MCF 10A (cell line): ENCODE results near the gene WNK1. TPM values are rescaled to one million over a fixed set of nuclear protein-coding genes. Genes with fewer than 3 reads are reported as not detected.

Source experiments
- BruUV-seq: library from RNA; stranded (reverse); fragments of 400-500 nt; replicated peaks from 2 replicates; lab custom pipeline; 2021; lab: Mats Ljungman, UMichigan
- CTCF ChIA-PET: fragments of 300-600 bp; sonication (Branson Sonifier 250); formaldehyde crosslinking; extraction: SDS; loops from one replicate; lab custom pipeline; 2021; ENCODE audit warnings: antibody characterized with exemption, inconsistent platforms; lab: Yijun Ruan, JAX
- POLR2A ChIA-PET: fragments of 300-600, 350-650 bp; sonication (Branson Sonifier 250); formaldehyde crosslinking; extraction: SDS; loops from one replicate; lab custom pipeline; 2020; ENCODE audit warnings: antibody characterized with exemption, inconsistent platforms; lab: Yijun Ruan, JAX
- DNase-seq: peaks from one replicate; pipeline ENCODE4 v3.0.0-alpha.2; 2018; ENCODE audit not compliant: unreplicated experiment
- H3K27ac Mint-ChIP-seq: one replicate; pipeline ENCODE4 v1.8.0; 2022; ENCODE audit warnings: mild to moderate bottlenecking, low read depth, mixed read lengths; ENCODE audit not compliant: unreplicated experiment
- H3K27me3 Mint-ChIP-seq: one replicate; pipeline ENCODE4 v1.8.0; 2022; ENCODE audit warnings: mixed read lengths; ENCODE audit not compliant: insufficient read depth, unreplicated experiment
- H3K36me3 Mint-ChIP-seq: one replicate; pipeline ENCODE4 v1.8.0; 2022; ENCODE audit warnings: mild to moderate bottlenecking, moderate library complexity, mixed read lengths; ENCODE audit not compliant: insufficient read depth, unreplicated experiment
- H3K4me1 Mint-ChIP-seq: one replicate; pipeline ENCODE4 v1.8.0; 2022; ENCODE audit warnings: mixed read lengths; ENCODE audit not compliant: insufficient read depth, unreplicated experiment
- H3K4me3 Mint-ChIP-seq: one replicate; pipeline ENCODE4 v1.8.0; 2022; ENCODE audit warnings: mild to moderate bottlenecking, moderate library complexity, mixed read lengths; ENCODE audit not compliant: unreplicated experiment
- H3K9me3 Mint-ChIP-seq: one replicate; pipeline ENCODE4 v1.8.0; 2022; ENCODE audit warnings: mixed read lengths; ENCODE audit not compliant: unreplicated experiment
- CTCF ChIP-seq: fragments of 200-600 bp; IDR thresholded peaks from one replicate; pipeline ENCODE4 v1.8.0; 2022; ENCODE audit warnings: antibody characterized with exemption, mild to moderate bottlenecking; ENCODE audit not compliant: unreplicated experiment
- intact Hi-C: fragments of 100-400 bp; cut with micrococcal nuclease; formaldehyde crosslinking; loops from 2 replicates; pipeline ENCODE4 v1.14.1; 2022
- total RNA-seq: library from RNA; stranded (reverse); gene quantifications from 2 replicates; pipeline ENCODE4 v1.2.3, GENCODE V29; 2022

The WNK1 gene
- total RNA-seq, 1 experiment from 2014 or later = 139 TPM

DNA sequence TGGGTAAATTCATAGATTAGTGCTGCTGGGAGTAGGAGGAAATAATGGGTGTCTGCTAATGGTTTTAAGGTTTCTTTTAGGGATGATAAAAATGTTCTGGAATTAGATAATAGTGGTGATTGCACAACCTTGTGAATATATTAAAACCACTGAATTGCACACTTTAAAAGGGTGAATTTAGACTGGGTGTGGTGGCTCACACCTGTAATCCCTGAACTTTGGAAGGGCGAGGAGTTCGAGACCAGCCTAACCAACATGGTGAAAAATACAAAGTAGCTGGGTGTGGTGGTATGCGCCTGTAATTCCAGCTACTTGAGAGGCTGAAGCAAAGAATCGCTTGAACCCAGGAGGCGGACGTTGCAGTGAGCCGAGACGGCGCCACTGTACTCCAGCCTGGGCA is 195.9 kb downstream of the WNK1 start:
- intact Hi-C loops = loop anchor here (2.0 to 5.0 kb wide), 3 partner anchors 43 to 659 kb away; partner anchors contain the start of gene ERC1
- Mint-ChIP-seq H3K4me3 (peak overlapping the region; percentile 96), H3K4me1 (peaks cover 19% of the 10 kb centered on the region), H3K27me3 (no peaks in the 10 kb centered on the region), H3K27ac (peak overlapping the region; percentile 86), H3K36me3 (peaks cover 24% of the 10 kb centered on the region), H3K9me3 (no peaks in the 10 kb centered on the region)
- DNase-seq = no peak
- no peak for TF ChIP-seq CTCF
- CTCF ChIA-PET = interaction anchor here (0.7 to 2.2 kb wide), 4 partner anchors 44 to 378 kb away, joined by 3 to 17 read pairs (median 10); no protein-coding TSS in a partner anchor
- BruUV-seq = no TSS peak
- POLR2A ChIA-PET = interaction anchor here (0.6 to 4.6 kb wide), 18 partner anchors 7 to 645 kb away, joined by 3 to 59 read pairs (median 6); partner anchors contain the start of genes ERC1 and WNK1

- ChIA-PET CTCF (interaction anchor here (0.6 to 2.2 kb wide), 23 partner anchors 12 to 1047 kb away, joined by 3 to 17 read pairs (median 3); no protein-coding TSS in a partner anchor), POLR2A (interaction anchor here (0.6 to 4.6 kb wide), 37 partner anchors 9 to 681 kb away, joined by 3 to 59 read pairs (median 5); partner anchors contain the start of genes ERC1 and WNK1)
- TSS peak; percentile 21 for BruUV-seq
- intact Hi-C loops = loop anchor here (1.0 to 5.0 kb wide), 6 partner anchors 41 to 658 kb away; partner anchors contain the start of genes ERC1 and WNK1
- peak; percentile 98 for DNase-seq
- Mint-ChIP-seq H3K36me3 (peaks cover 10% of the 10 kb centered on the region), H3K27me3 (no peaks in the 10 kb centered on the region), H3K4me1 (peaks cover 26% of the 10 kb centered on the region), H3K9me3 (no peaks in the 10 kb centered on the region), H3K4me3 (peak within 1 kb of the TSS; percentile 96), H3K27ac (peak within 1 kb of the TSS; percentile 86)
- TF ChIP-seq CTCF = peak; percentile 92
Observed at GRCh38 chr12:949453-950191, 197.2 kb downstream of the WNK1 start, which contains the start of gene RAD52. Gene RAD52, minus strand, starts transcription at chr12:949694. Its CDS starts 16,636 bp downstream, at chr12:933058.

DNA sequence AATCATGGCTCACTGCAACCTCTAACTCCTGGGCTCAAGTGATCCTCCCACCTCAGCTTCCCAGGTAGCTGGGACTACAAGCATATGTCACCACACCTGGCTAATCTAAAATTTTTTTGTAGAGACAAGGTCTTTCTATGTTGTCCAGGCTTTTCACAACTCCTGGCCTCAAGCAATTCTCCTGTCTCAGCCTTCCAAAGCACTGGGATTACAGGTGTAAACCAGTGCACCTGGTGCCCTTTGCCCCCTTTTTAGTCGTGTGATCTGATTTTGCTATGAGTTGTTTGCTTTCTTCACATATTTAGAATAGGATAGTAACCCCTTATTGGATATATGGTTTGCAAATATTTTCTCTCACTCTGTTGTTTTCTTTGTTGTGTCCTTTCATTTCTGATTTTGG is 198.8 kb downstream of the WNK1 start:
- TF ChIP-seq CTCF = no peak
- Mint-ChIP-seq H3K27me3 (no peaks in the 10 kb centered on the region), H3K36me3 (peaks cover 1% of the 10 kb centered on the region), H3K9me3 (no peaks in the 10 kb centered on the region), H3K4me3 (no peak overlapping the region), H3K27ac (no peak overlapping the region), H3K4me1 (peaks cover 20% of the 10 kb centered on the region)
- POLR2A ChIA-PET = interaction anchor here (0.6 to 4.6 kb wide), 5 partner anchors 17 to 201 kb away, joined by 3 to 59 read pairs (median 4); partner anchors contain the start of genes ERC1 and WNK1
- BruUV-seq = no TSS peak
- no peak for DNase-seq
- intact Hi-C loops = no loop called here
- CTCF ChIA-PET = interaction anchor here (0.6 to 1.8 kb wide), 10 partner anchors 30 to 382 kb away, joined by 3 to 9 read pairs (median 4); no protein-coding TSS in a partner anchor

DNA sequence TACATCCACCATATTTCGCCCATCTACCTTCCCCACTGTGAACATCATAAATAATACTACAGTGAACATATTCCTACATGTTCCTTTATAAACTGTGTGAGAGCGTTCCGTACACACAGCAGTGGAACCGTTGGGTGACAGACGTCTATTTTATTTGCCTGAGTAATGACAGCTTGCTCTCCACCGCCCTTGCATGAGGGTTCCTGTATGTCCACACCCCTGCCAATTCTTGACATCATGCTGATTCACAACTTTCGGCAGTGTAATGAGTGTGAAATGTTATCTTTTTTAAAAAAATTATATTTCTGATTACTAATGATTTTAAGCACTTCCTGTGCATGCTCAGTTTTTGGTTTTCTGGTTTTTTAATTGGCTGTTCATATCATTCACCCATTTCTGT is 201.4 kb downstream of the WNK1 start:
- TF ChIP-seq CTCF = no peak
- no peak overlapping the region for H3K27ac Mint-ChIP-seq
- DNase-seq = peak; percentile 52

More for the DNA sequence above, 201.4 kb downstream of the WNK1 start:
- no TSS peak for BruUV-seq
- Mint-ChIP-seq H3K4me1 (peaks cover 7% of the 10 kb centered on the region), H3K4me3 (no peak overlapping the region), H3K27me3 (no peaks in the 10 kb centered on the region), H3K9me3 (no peaks in the 10 kb centered on the region), H3K36me3 (no peaks in the 10 kb centered on the region)
- intact Hi-C loops = loop anchor here (1.0 kb wide), 1 partner anchor 630 kb away; no protein-coding TSS in a partner anchor
- CTCF ChIA-PET = interaction anchor here (1.2 kb wide), 1 partner anchor 139 kb away, joined by 4 read pairs; no protein-coding TSS in a partner anchor
- POLR2A ChIA-PET = interaction anchor here (0.5 to 1.6 kb wide), 6 partner anchors 13 to 160 kb away, joined by 3 to 5 read pairs (median 3); no protein-coding TSS in a partner anchor
